K562 (cell line): Measurements from ENCODE around the gene PSMB4. TPM values are rescaled to one million over a fixed set of nuclear protein-coding genes. Genes with fewer than 3 reads are reported as not detected.
A peak's percentile ranks its signal among the peaks of the same experiment; 100 is the strongest.

Experiments
- ATF6 ChIP-seq: sonication (generic); formaldehyde crosslinking; IDR thresholded peaks from 2 replicates; pipeline ENCODE4 v1.4.0; 2020; ENCODE audit warnings: mild to moderate bottlenecking, missing genetic modification reagents
- C11orf30 ChIP-seq: fragments of 450-650 bp; IDR thresholded peaks from 2 replicates; pipeline ENCODE4 v1.6.1; 2016; ENCODE audit warnings: low read depth, mild to moderate bottlenecking
- CGGBP1 ChIP-seq: fragments of 250-450 bp; sonication (Bioruptor Pico); IDR thresholded peaks from 2 replicates; pipeline ENCODE4 v1.9.0; 2021; ENCODE audit warnings: mild to moderate bottlenecking
- CREB1 ChIP-seq, 2 experiments: sonication (generic) in 1 of 2; formaldehyde crosslinking in 1 of 2; IDR thresholded peaks; 2 replicates each; pipeline versions ENCODE4 v1.6.1 to v1.8.0; 2012 to 2022; ENCODE audit warnings: inconsistent platforms in 1 of 2, mild to moderate bottlenecking in 1 of 2, missing genetic modification reagents in 1 of 2, moderate library complexity in 1 of 2
- FOXP1 ChIP-seq: sonication (generic); formaldehyde crosslinking; IDR thresholded peaks from 2 replicates; pipeline ENCODE4 v1.8.0; 2022; ENCODE audit warnings: mild to moderate bottlenecking, missing genetic modification reagents
- HDAC1 ChIP-seq, 2 experiments: fragments of 450-650 bp; IDR thresholded peaks; 2 replicates each; pipeline ENCODE4 v1.6.1; 2016 to 2017; ENCODE audit warnings: inconsistent platforms in 1 of 2, mild to moderate bottlenecking in 1 of 2, moderate library complexity in 1 of 2
- LCOR ChIP-seq: sonication (generic); formaldehyde crosslinking; IDR thresholded peaks from 2 replicates; pipeline ENCODE4 v1.8.0; 2022; ENCODE audit warnings: mild to moderate bottlenecking, missing genetic modification reagents
- MTA1 ChIP-seq: fragments of 450-650 bp; IDR thresholded peaks from 2 replicates; pipeline ENCODE4 v1.6.1; 2017; ENCODE audit warnings: borderline replicate concordance
- PCBP2 ChIP-seq: fragments of 200-400 bp; formaldehyde crosslinking; IDR thresholded peaks from 2 replicates; pipeline ENCODE4 v1.6.1; 2018; ENCODE audit warnings: low read length, low read depth, mild to moderate bottlenecking, moderate library complexity; ENCODE audit not compliant: poor library complexity, severe bottlenecking
- POLR2G ChIP-seq: fragments of 200-400 bp; formaldehyde crosslinking; IDR thresholded peaks from 2 replicates; pipeline ENCODE4 v1.6.1; 2017; ENCODE audit warnings: low read depth, mild to moderate bottlenecking, antibody characterized with exemption, low read length, moderate library complexity
- RBM25 ChIP-seq: fragments of 200-400 bp; formaldehyde crosslinking; IDR thresholded peaks from 2 replicates; pipeline ENCODE4 v1.6.1; 2018; ENCODE audit warnings: low read length, low read depth, moderate library complexity; ENCODE audit not compliant: severe bottlenecking
- SMC3 ChIP-seq: conservative IDR thresholded peaks from 2 replicates; pipeline ENCODE4 v1.6.1; 2011; ENCODE audit warnings: low read depth, low read length, improper control_type of control experiment; ENCODE audit not compliant: insufficient read depth
- TCF3 ChIP-seq: sonication (generic); formaldehyde crosslinking; IDR thresholded peaks from 2 replicates; pipeline ENCODE4 v1.4.0; 2020; ENCODE audit warnings: mild to moderate bottlenecking, missing genetic modification reagents
- ZBTB12 ChIP-seq: fragments of 250-450 bp; sonication (Bioruptor Pico); IDR thresholded peaks from 2 replicates; pipeline ENCODE4 v1.4.0; 2020
- ZBTB5 ChIP-seq: fragments of 450-650 bp; IDR thresholded peaks from 2 replicates; pipeline ENCODE4 v1.6.1; 2017; ENCODE audit warnings: antibody characterized with exemption
- ZC3H4 ChIP-seq: sonication (generic); formaldehyde crosslinking; IDR thresholded peaks from 2 replicates; pipeline ENCODE4 v1.9.0; 2021; ENCODE audit warnings: missing genetic modification reagents, borderline replicate concordance
- ZNF184 ChIP-seq: sonication (generic); formaldehyde crosslinking; IDR thresholded peaks from 2 replicates; pipeline ENCODE4 v1.5.0; 2020; ENCODE audit warnings: missing genetic modification reagents
- ZNF280A ChIP-seq: fragments of 450-650 bp; IDR thresholded peaks from 2 replicates; pipeline ENCODE4 v1.6.1; 2018; ENCODE audit warnings: mild to moderate bottlenecking, low read depth; ENCODE audit not compliant: partially characterized antibody
- ZNF354B ChIP-seq: fragments of 250-450 bp; sonication (Bioruptor Pico); IDR thresholded peaks from 2 replicates; pipeline ENCODE4 v1.4.0; 2020
- ZNF785 ChIP-seq: fragments of 250-450 bp; sonication (Bioruptor Pico); IDR thresholded peaks from 2 replicates; pipeline ENCODE4 v1.4.0; 2020; ENCODE audit warnings: mild to moderate bottlenecking
- polyA plus RNA-seq, 8 experiments: library from polyadenylated mRNA; depleted of rRNA in 4 of 8; stranded (reverse) in 5 of 8; unstranded in 3 of 8; fragments of >200 nt; fragmentation: Nextera tagmentation in 2 of 8; fragmentation: Illumina TruSeq in 1 of 8; extraction: Ambion mirVana in 2 of 8; extraction: Trizol in 1 of 8; gene quantifications; 2 replicates each; pipeline versions ENCODE4 v1.2.1 to v1.2.3, GENCODE V29; 2011 to 2014; ENCODE audit warnings: inconsistent platforms in 1 of 8, missing spikeins in 1 of 8
- total RNA-seq, 7 experiments: library from RNA; depleted of rRNA in 6 of 7; stranded (reverse); fragments of >200 nt in 6 of 7; fragmentation: Illumina TruSeq in 2 of 7; extraction: Trizol in 2 of 7; gene quantifications; 2 replicates each; pipeline versions ENCODE4 v1.2.1 to v1.2.3, GENCODE V29; 2011 to 2021; ENCODE audit warnings: low replicate concordance in 1 of 7

PSMB4 gene
- total and polyA plus RNA-seq, 9 of the 15 experiments (the other 6 are each of a cell fraction or from before 2014, with no cell fraction given), result 397 to 674 (median 475) TPM

- TF ChIP-seq ZBTB12 (CRISPR knock-in tag) (peak; percentile 74), CGGBP1 (CRISPR knock-in tag) (peak; percentile 30; the same call in 1 of the 2 replicates), C11orf30 (peak; percentile 81), CREB1 (IDR thresholded peaks at IDR 0.05) (peak; percentile 85), CREB1 (CRISPR knock-in tag; IDR thresholded peaks at IDR 0.05) (peak; percentile 93), ZNF184 (CRISPR knock-in tag) (no peak), SMC3 (no peak), TCF3 (CRISPR knock-in tag) (no peak), ZNF354B (CRISPR knock-in tag) (no peak), PCBP2 (no peak), ZBTB5 (no peak), FOXP1 (0 out of 2 replicates have a peak, but pooled peaks have one; percentile 20), HDAC1 (IDR thresholded peaks at IDR 0.05) (peak in 1 of 2 experiments; percentile 31; a peak in 1 of 4 replicates), ATF6 (CRISPR knock-in tag) (peak; percentile 39; the same call in 1 of the 2 replicates), RBM25 (no peak), ZNF785 (no peak), LCOR (CRISPR knock-in tag) (peak; percentile 68; the same call in 1 of the 2 replicates), ZNF280A (no peak), MTA1 (no peak), ZC3H4 (CRISPR knock-in tag) (no peak), POLR2G (peak; percentile 81)
Measured at GRCh38 chr1:151399324-151400171, at the start of gene PSMB4 (continued).
